Esophagus muscularis mucosa (tissue), 4 donors: ENCODE data around the gene S1PR4.
A peak's percentile ranks its signal among the peaks of the same experiment; 100 is the strongest.

ENCODE experiments used
- EP300 ChIP-seq: sonication (generic); formaldehyde crosslinking; IDR thresholded peaks from one replicate; pipeline ENCODE4 v1.6.1; 2017; ENCODE audit warnings: antibody characterized with exemption
- POLR2A ChIP-seq: fragments of 450-650 bp; IDR thresholded peaks from one replicate; pipeline ENCODE4 v1.6.1; 2017; ENCODE audit warnings: antibody characterized with exemption, moderate library complexity, mild to moderate bottlenecking, low read depth
- TF ChIP-seq, protein P1 (sequence below), 3 experiments: fragments of 200-600 bp in 2 of 3; fragments of 450-650 bp in 1 of 3; sonication (generic) in 2 of 3; IDR thresholded peaks; one replicate each; pipeline ENCODE4 v1.5.1; 2017 to 2019; ENCODE audit warnings: antibody characterized with exemption in 3 of 3, mild to moderate bottlenecking in 2 of 3, moderate library complexity in 1 of 3

DNA sequence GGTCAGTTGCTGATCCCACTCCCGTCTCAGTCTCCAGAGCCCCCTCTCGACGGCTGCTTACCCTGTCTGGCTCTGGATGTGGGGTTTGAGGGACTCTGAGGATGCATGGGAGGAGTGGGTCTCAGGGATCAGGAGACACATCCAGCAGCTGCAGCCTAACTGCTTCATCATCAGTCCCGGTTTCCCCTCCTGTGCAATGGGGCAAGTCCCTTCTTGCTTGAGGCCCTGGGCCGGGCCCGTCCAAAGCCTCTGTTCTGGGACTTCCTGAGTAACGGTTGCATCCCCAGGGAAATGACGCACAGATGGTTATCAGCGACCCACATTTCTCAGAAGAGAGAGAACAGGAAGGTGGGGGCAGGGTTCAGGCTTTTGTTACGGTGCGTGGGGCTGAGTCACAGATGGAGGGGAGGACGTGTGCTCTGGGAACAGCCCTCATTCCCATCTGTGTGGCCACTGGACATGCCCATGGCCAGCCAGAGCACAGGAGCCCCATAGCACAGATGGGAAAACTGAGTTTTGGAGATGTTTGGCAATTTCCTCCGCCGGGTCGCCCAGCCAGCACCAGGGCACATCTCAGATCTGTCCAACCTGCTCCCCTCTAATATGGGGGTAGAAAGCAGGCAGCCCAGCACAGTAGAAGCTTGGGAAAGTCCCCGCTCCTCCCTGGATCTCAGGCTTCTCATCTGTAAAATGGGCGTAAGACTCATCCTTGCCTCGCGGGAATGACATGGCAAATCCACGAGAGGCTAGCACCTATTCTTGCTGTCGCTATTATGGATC is 23.4 kb upstream of the S1PR4 start:
- no peak for TF ChIP-seq POLR2A
- TF ChIP-seq, protein P1, sequence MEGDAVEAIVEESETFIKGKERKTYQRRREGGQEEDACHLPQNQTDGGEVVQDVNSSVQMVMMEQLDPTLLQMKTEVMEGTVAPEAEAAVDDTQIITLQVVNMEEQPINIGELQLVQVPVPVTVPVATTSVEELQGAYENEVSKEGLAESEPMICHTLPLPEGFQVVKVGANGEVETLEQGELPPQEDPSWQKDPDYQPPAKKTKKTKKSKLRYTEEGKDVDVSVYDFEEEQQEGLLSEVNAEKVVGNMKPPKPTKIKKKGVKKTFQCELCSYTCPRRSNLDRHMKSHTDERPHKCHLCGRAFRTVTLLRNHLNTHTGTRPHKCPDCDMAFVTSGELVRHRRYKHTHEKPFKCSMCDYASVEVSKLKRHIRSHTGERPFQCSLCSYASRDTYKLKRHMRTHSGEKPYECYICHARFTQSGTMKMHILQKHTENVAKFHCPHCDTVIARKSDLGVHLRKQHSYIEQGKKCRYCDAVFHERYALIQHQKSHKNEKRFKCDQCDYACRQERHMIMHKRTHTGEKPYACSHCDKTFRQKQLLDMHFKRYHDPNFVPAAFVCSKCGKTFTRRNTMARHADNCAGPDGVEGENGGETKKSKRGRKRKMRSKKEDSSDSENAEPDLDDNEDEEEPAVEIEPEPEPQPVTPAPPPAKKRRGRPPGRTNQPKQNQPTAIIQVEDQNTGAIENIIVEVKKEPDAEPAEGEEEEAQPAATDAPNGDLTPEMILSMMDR (IDR thresholded peaks at IDR 0.05), result no peak
- peak; percentile 47 for TF ChIP-seq EP300
